PC-3 (cell line): ENCODE measurements around the gene CDC6. TPM values are rescaled to one million over a fixed set of nuclear protein-coding genes. Genes with fewer than 3 reads are reported as not detected.

Source experiments
- ATAC-seq: fragments of 200-7000 bp; cut with Tn5 transposase; 2 replicates; pipeline ENCODE4 v1.9.1; 2020; ENCODE audit warnings: mild to moderate bottlenecking, moderate library complexity
- BruUV-seq: library from RNA; stranded (reverse); fragments of 400-500 nt; replicated peaks from 2 replicates; lab custom pipeline; 2021; lab: Mats Ljungman, UMichigan
- CTCF ChIA-PET: fragments of 300-600 bp; sonication (Branson Sonifier 250); formaldehyde crosslinking; loops from one replicate; lab custom pipeline; 2022; ENCODE audit warnings: antibody characterized with exemption; lab: Charles Lee
- POLR2A ChIA-PET: fragments of 300-600 bp; sonication (Branson Sonifier 250); formaldehyde crosslinking; loops from one replicate; lab custom pipeline; 2022; ENCODE audit warnings: antibody characterized with exemption; ENCODE audit not compliant: unreplicated experiment; lab: Charles Lee
- DNase-seq: peaks from one replicate; pipeline ENCODE4 v3.0.0-alpha.2; 2015
- H2AFZ ChIP-seq: fragments of 300-600 bp; sonication (generic); 2 replicates; pipeline ENCODE4 v1.6.0; 2016; ENCODE audit warnings: antibody characterized with exemption, low read length
- H3F3A ChIP-seq: fragments of 300-600 bp; sonication (generic); one replicate; pipeline ENCODE4 v1.6.0; 2017; ENCODE audit warnings: antibody characterized with exemption, low read length, control low read depth, mild to moderate bottlenecking; ENCODE audit not compliant: unreplicated experiment
- H3K27ac ChIP-seq: fragments of 300-600 bp; sonication (generic); 2 replicates; pipeline ENCODE4 v1.5.1; 2016; ENCODE audit warnings: mild to moderate bottlenecking, low read length
- H3K27me3 ChIP-seq: fragments of 300-600 bp; sonication (generic); 2 replicates; pipeline ENCODE4 v1.6.1; 2016; ENCODE audit warnings: low read length, mixed read lengths
- H3K36me3 ChIP-seq: fragments of 300-600 bp; sonication (generic); 2 replicates; pipeline ENCODE4 v1.6.1; 2016; ENCODE audit warnings: low read depth, mixed run types, low read length, mixed read lengths
- H3K4me1 ChIP-seq: fragments of 300-600 bp; sonication (generic); 2 replicates; pipeline ENCODE4 v1.5.1; 2016; ENCODE audit warnings: low read length; ENCODE audit not compliant: insufficient read depth
- H3K4me2 ChIP-seq: fragments of 300-600 bp; sonication (generic); 2 replicates; pipeline ENCODE4 v1.6.0; 2016; ENCODE audit warnings: low read length
- H3K4me3 ChIP-seq: fragments of 300-600 bp; sonication (generic); 2 replicates; pipeline ENCODE4 v1.5.1; 2016; ENCODE audit warnings: mild to moderate bottlenecking, low read length, mixed read lengths
- H3K79me2 ChIP-seq: fragments of 300-600 bp; sonication (generic); 2 replicates; pipeline ENCODE4 v1.6.1; 2017; ENCODE audit warnings: low read length, mixed read lengths
- H3K9ac ChIP-seq: fragments of 300-600 bp; sonication (generic); 2 replicates; pipeline ENCODE4 v1.6.0; 2016; ENCODE audit warnings: mild to moderate bottlenecking, low read length
- H3K9me2 ChIP-seq: fragments of 300-600 bp; sonication (generic); replicated peaks from 2 replicates; pipeline ENCODE4 v1.6.1; 2016; ENCODE audit warnings: mixed run types, low read length, mixed read lengths
- H3K9me3 ChIP-seq: fragments of 300-600 bp; sonication (generic); 2 replicates; pipeline ENCODE4 v1.6.1; 2016; ENCODE audit warnings: low read length, mixed read lengths
- H4K20me1 ChIP-seq: fragments of 300-600 bp; sonication (generic); 2 replicates; pipeline ENCODE4 v1.6.1; 2016; ENCODE audit warnings: low read length, mixed read lengths
- CTCF ChIP-seq: fragments of 300-600 bp; sonication (generic); conservative IDR thresholded peaks from 2 replicates; pipeline ENCODE4 v1.5.1; 2017; ENCODE audit warnings: antibody characterized with exemption, low read depth, mild to moderate bottlenecking, low read length
- EZH2 ChIP-seq: fragments of 300-600 bp; sonication (generic); IDR thresholded peaks from one replicate; pipeline ENCODE4 v1.6.1; 2017; ENCODE audit warnings: antibody characterized with exemption, mild to moderate bottlenecking, low read length; ENCODE audit not compliant: unreplicated experiment
- EZH2phosphoT487 ChIP-seq: fragments of 300-600 bp; sonication (generic); IDR thresholded peaks from 2 replicates; pipeline ENCODE4 v1.6.1; 2018; ENCODE audit warnings: mild to moderate bottlenecking, antibody characterized with exemption, low read length, borderline replicate concordance
- intact Hi-C: fragments of 100-400 bp; cut with micrococcal nuclease; formaldehyde crosslinking; loops from 2 replicates; pipeline ENCODE4 v1.9.0; 2023
- total RNA-seq: library from RNA; depleted of rRNA; stranded (reverse); fragments of >200 nt; gene quantifications from 2 replicates; pipeline ENCODE4 v1.2.3, GENCODE V29; 2014

Gene CDC6
- total RNA-seq, 1 experiment from 2014 or later: 48.9 TPM

- DNase-seq (no peak), ATAC-seq (no peak)
- H3K4me1 ChIP-seq: peaks cover 15% of the 10 kb centered on the region
- no peaks in the 10 kb centered on the region for H3K9me3 ChIP-seq
- H3K27ac ChIP-seq: no peak overlapping the region
- no peaks in the 10 kb centered on the region for H3F3A ChIP-seq
- H3K4me3 ChIP-seq: no peak overlapping the region
- BruUV-seq: no TSS peak
- TF ChIP-seq CTCF (no peak), EZH2phosphoT487 (no peak), EZH2 (no peak)
- H4K20me1 ChIP-seq: no peaks in the 10 kb centered on the region
- H3K4me2 ChIP-seq: no peak overlapping the region
- peaks cover 25% of the 10 kb centered on the region for H3K79me2 ChIP-seq
- no peak overlapping the region for H3K9ac ChIP-seq
- H3K36me3 ChIP-seq: no peaks in the 10 kb centered on the region
- CTCF ChIA-PET: no interaction called here
- intact Hi-C loops: no loop called here
- H3K9me2 ChIP-seq: no peaks in the 10 kb centered on the region
- H3K27me3 ChIP-seq: no peaks in the 10 kb centered on the region
- H2AFZ ChIP-seq: no peak overlapping the region
- POLR2A ChIA-PET: no interaction called here
These were observed 50.4 kb downstream of the CDC6 start for GRCh38 chr17:40338058-40338457.

GRCh38 chr17:40338941-40339649, 51.4 kb downstream of the CDC6 start:
- no peaks in the 10 kb centered on the region for H3K36me3 ChIP-seq
- H4K20me1 ChIP-seq: no peaks in the 10 kb centered on the region
- ChIA-PET CTCF (no interaction called here), POLR2A (no interaction called here)
- no peak overlapping the region for H3K27ac ChIP-seq
- peaks cover 15% of the 10 kb centered on the region for H3K4me1 ChIP-seq
- H3K79me2 ChIP-seq: peaks cover 21% of the 10 kb centered on the region
- no TSS peak for BruUV-seq
- H3K4me3 ChIP-seq: no peak overlapping the region
- H3K9ac ChIP-seq: no peak overlapping the region
- ATAC-seq (no peak), DNase-seq (no peak)
- intact Hi-C loops: no loop called here
- H3K27me3 ChIP-seq: no peaks in the 10 kb centered on the region
- H3K4me2 ChIP-seq: no peak overlapping the region
- TF ChIP-seq EZH2phosphoT487: no peak
- TF ChIP-seq EZH2: no peak
- no peak for TF ChIP-seq CTCF
- H3F3A ChIP-seq: no peaks in the 10 kb centered on the region
- H3K9me2 ChIP-seq: no peaks in the 10 kb centered on the region
- H3K9me3 ChIP-seq: no peaks in the 10 kb centered on the region
- H2AFZ ChIP-seq: no peak overlapping the region

GRCh38 chr17:40340327-40340726, 52.6 kb downstream of the CDC6 start:
- Histone ChIP-seq H3K4me1 (peaks cover 8% of the 10 kb centered on the region), H3K4me2 (peak overlapping the region; percentile 90; the same call in 1 of the 2 replicates), H3F3A (no peaks in the 10 kb centered on the region), H3K4me3 (no peak overlapping the region), H3K9me3 (no peaks in the 10 kb centered on the region), H4K20me1 (no peaks in the 10 kb centered on the region), H3K79me2 (peaks cover 10% of the 10 kb centered on the region; the same call in 1 of the 2 replicates), H3K9me2 (no peaks in the 10 kb centered on the region), H3K27ac (peak overlapping the region; percentile 28; the same call in 1 of the 2 replicates), H3K27me3 (no peaks in the 10 kb centered on the region), H2AFZ (no peak overlapping the region), H3K36me3 (no peaks in the 10 kb centered on the region), H3K9ac (no peak overlapping the region)
- BruUV-seq: no TSS peak
- ChIA-PET POLR2A (no interaction called here), CTCF (no interaction called here)
- DNase-seq (no peak), ATAC-seq (no peak)
- intact Hi-C loops: loop anchor here (2.0 to 5.0 kb wide), 2 partner anchors 24 to 38 kb away; no protein-coding TSS in a partner anchor
- TF ChIP-seq EZH2 (no peak), EZH2phosphoT487 (no peak), CTCF (no peak)
